Keratinocyte (primary cell): Measurements from ENCODE around the gene MAPK4. TPM values are rescaled to one million over a fixed set of nuclear protein-coding genes. Genes with fewer than 3 reads are reported as not detected.

ENCODE experiments used
- DNase-seq: peaks from one replicate; pipeline ENCODE4 v3.0.0-alpha.2; 2011; ENCODE audit warnings: low read depth, missing footprints, low spot score
- FAIRE-seq: peaks from 2 replicates; lab custom pipeline; 2011; peaks lifted over from hg19 to GRCh38; lab: Jason Lieb, UNC
- H2AFZ ChIP-seq: 2 replicates; pipeline ENCODE4 v1.6.0; 2012; ENCODE audit warnings: low read length, control low read depth, inconsistent platforms; ENCODE audit not compliant: control insufficient read depth
- H3K27ac ChIP-seq: 2 replicates; pipeline ENCODE4 v1.5.1; 2011; ENCODE audit warnings: low read length; ENCODE audit not compliant: control insufficient read depth, insufficient read depth
- H3K27me3 ChIP-seq: 3 replicates; pipeline ENCODE4 v1.6.0; 2011; ENCODE audit warnings: low read length; ENCODE audit not compliant: control insufficient read depth, insufficient read depth; ENCODE audit errors: extremely low read depth
- H3K36me3 ChIP-seq, 2 experiments: 2 replicates in 1 of 2; 3 replicates in 1 of 2; pipeline ENCODE4 v1.5.1; 2011; ENCODE audit warnings: low read length in 2 of 2, mild to moderate bottlenecking in 1 of 2; ENCODE audit not compliant: control insufficient read depth in 2 of 2, insufficient read depth in 2 of 2; ENCODE audit errors: extremely low read depth in 1 of 2
- H3K4me1 ChIP-seq: 3 replicates; pipeline ENCODE4 v1.5.1; 2011; ENCODE audit warnings: low read length; ENCODE audit not compliant: control insufficient read depth, insufficient read depth; ENCODE audit errors: extremely low read depth
- H3K4me2 ChIP-seq: 3 replicates; pipeline ENCODE4 v1.6.0; 2011; ENCODE audit warnings: low read depth, low read length; ENCODE audit not compliant: control insufficient read depth, insufficient read depth; ENCODE audit errors: extremely low read depth
- H3K4me3 ChIP-seq, 3 experiments: fragments of 200-600 bp in 1 of 3; sonication (generic) in 1 of 3; 2 replicates in 2 of 3; 3 replicates in 1 of 3; pipeline ENCODE4 v1.5.1; 2011 to 2016; ENCODE audit warnings: low read length in 3 of 3, mild to moderate bottlenecking in 3 of 3, control low read depth in 2 of 3, inconsistent platforms in 1 of 3, low read depth in 1 of 3, mixed read lengths in 1 of 3, mixed run types in 1 of 3, moderate library complexity in 1 of 3; ENCODE audit not compliant: control insufficient read depth in 2 of 3, insufficient read depth in 2 of 3; ENCODE audit errors: extremely low read depth in 1 of 3
- H3K79me2 ChIP-seq: 2 replicates; pipeline ENCODE4 v1.6.0; 2012; ENCODE audit warnings: low read length; ENCODE audit not compliant: control insufficient read depth, insufficient read depth
- H3K9ac ChIP-seq: 3 replicates; pipeline ENCODE4 v1.6.0; 2011; ENCODE audit warnings: low read length; ENCODE audit not compliant: control insufficient read depth, insufficient read depth; ENCODE audit errors: extremely low read depth
- H3K9me1 ChIP-seq: 3 replicates; pipeline ENCODE4 v1.6.0; 2011; ENCODE audit warnings: low read length; ENCODE audit not compliant: control insufficient read depth, insufficient read depth; ENCODE audit errors: extremely low read depth
- H3K9me3 ChIP-seq: 2 replicates; pipeline ENCODE4 v1.5.1; 2012; ENCODE audit warnings: low read depth, low read length; ENCODE audit not compliant: control insufficient read depth
- H4K20me1 ChIP-seq: 3 replicates; pipeline ENCODE4 v1.6.0; 2011; ENCODE audit warnings: low read length; ENCODE audit not compliant: control insufficient read depth, insufficient read depth; ENCODE audit errors: extremely low read depth
- CTCF ChIP-seq, 3 experiments: IDR thresholded peaks in 1 of 3; conservative IDR thresholded peaks in 1 of 3; optimal IDR thresholded peaks in 1 of 3; 2 replicates in 2 of 3; 3 replicates in 1 of 3; pipeline versions ENCODE3 to v1.5.1; 2011; ENCODE audit warnings: low read length in 3 of 3, mild to moderate bottlenecking in 3 of 3, moderate library complexity in 2 of 3, control low read depth in 1 of 3, inconsistent platforms in 1 of 3; ENCODE audit not compliant: insufficient read depth in 2 of 3; ENCODE audit errors: extremely low read depth in 1 of 3
- EZH2 ChIP-seq: IDR thresholded peaks from one replicate; pipeline ENCODE4 v1.6.1; 2012; ENCODE audit warnings: inconsistent platforms, mild to moderate bottlenecking, low read length, moderate library complexity
- dilution Hi-C: fragments of 300-500 bp; cut with MboI; formaldehyde crosslinking; loops from one replicate; pipeline ENCODE4 v1.7.0; 2020; ENCODE audit warnings: low sequenced_read_pairs; ENCODE audit not compliant: extremely low pct_ligation_motif_present
- polyA plus RNA-seq, 5 experiments: library from polyadenylated mRNA; depleted of rRNA in 3 of 5; stranded (reverse) in 3 of 5; stranded (forward) in 1 of 5; unstranded in 1 of 5; fragments of >200 nt; gene quantifications; 1 replicate in 1 of 5; 2 replicates in 3 of 5; 3 replicates in 1 of 5; pipeline versions ENCODE4 v1.2.1 to v1.2.3, GENCODE V29; 2011 to 2012; ENCODE audit warnings: missing spikeins in 2 of 5, low read depth in 1 of 5, low replicate concordance in 1 of 5

Gene MAPK4
- polyA plus RNA-seq, 1 donor (not counting 4 experiments of a cell fraction or from before 2014, with no cell fraction given): not detected

GRCh38 chr18:50581517-50581916 lies 21.6 kb downstream of the MAPK4 start:
- FAIRE-seq (no peak), DNase-seq (no peak)
- no peaks in the 10 kb centered on the region for H3K9me3 ChIP-seq
- H4K20me1 ChIP-seq: no peaks in the 10 kb centered on the region
- no peaks in the 10 kb centered on the region for H3K27me3 ChIP-seq
- no peaks in the 10 kb centered on the region for H3K9me1 ChIP-seq
- no peak overlapping the region for H2AFZ ChIP-seq
- no peaks in the 10 kb centered on the region for H3K79me2 ChIP-seq
- H3K9ac ChIP-seq: no peak overlapping the region
- no peak overlapping the region for H3K27ac ChIP-seq
- H3K4me2 ChIP-seq: no peak overlapping the region
- H3K4me3 ChIP-seq: no peak overlapping the region
- peaks cover 6% of the 10 kb centered on the region for H3K4me1 ChIP-seq
- dilution Hi-C loops: no loop called here
- H3K36me3 ChIP-seq: no peaks in the 10 kb centered on the region
- TF ChIP-seq CTCF (optimal IDR thresholded peaks at IDR 0.05 in 1 of 3, IDR thresholded peaks at IDR 0.05 in 1 of 3, conservative IDR thresholded peaks at IDR 0.05 in 1 of 3; ENCODE audit: extremely low read depth in 1 of 3, insufficient read depth in 2 of 3, low read length in 3 of 3): no peak
- TF ChIP-seq EZH2: no peak

- Histone ChIP-seq H3K4me1 (peaks cover 6% of the 10 kb centered on the region), H3K27ac (no peak overlapping the region), H3K27me3 (no peaks in the 10 kb centered on the region), H3K4me3 (no peak overlapping the region), H3K9me1 (no peaks in the 10 kb centered on the region), H3K79me2 (no peaks in the 10 kb centered on the region), H4K20me1 (no peaks in the 10 kb centered on the region), H3K4me2 (no peak overlapping the region), H3K9ac (no peak overlapping the region), H2AFZ (no peak overlapping the region), H3K9me3 (no peaks in the 10 kb centered on the region), H3K36me3 (no peaks in the 10 kb centered on the region)
- DNase-seq (no peak), FAIRE-seq (no peak)
- dilution Hi-C loops: no loop called here
- TF ChIP-seq EZH2 (no peak), CTCF (optimal IDR thresholded peaks at IDR 0.05 in 1 of 3, IDR thresholded peaks at IDR 0.05 in 1 of 3, conservative IDR thresholded peaks at IDR 0.05 in 1 of 3; ENCODE audit: extremely low read depth in 1 of 3, insufficient read depth in 2 of 3, low read length in 3 of 3) (no peak)
Measured at GRCh38 chr18:50582500-50582899, 22.6 kb downstream of the MAPK4 start.
